Measurements from ENCODE around the gene CCDC184. TPM values are rescaled to one million over a fixed set of nuclear protein-coding genes. Genes with fewer than 3 reads are reported as not detected.
A peak's percentile ranks its signal among the peaks of the same experiment; 100 is the strongest.

The CCDC184 gene
- total RNA-seq, 1 donor from 2014 or later = 0.12 TPM

DNA sequence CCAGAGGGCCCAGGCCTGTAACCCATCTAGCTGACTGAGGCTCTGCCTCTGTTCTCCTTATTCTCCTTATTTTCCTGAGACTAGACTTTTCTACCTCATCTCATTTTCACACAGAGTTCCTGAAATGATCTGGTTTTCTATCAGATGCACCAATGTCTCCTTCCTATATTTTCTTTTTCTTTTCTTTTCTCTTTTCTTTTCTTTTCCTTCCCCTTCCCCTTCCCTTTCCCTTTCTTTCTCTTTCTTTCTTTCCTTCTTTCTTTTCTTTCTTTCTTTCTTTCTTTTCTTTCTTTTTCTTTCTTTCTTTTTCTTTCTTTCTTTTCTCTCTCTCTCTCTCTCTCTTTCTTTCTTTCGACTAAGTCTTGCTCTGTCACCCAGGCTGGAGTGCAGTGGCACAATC, 3.0 kb upstream of the CCDC184 start:
- H3K36me3 Mint-ChIP-seq (ENCODE audit: insufficient read depth) = no peaks in the 10 kb centered on the region
- no peak for DNase-seq (ENCODE audit: low spot score, unreplicated experiment)
- peaks cover 11% of the 10 kb centered on the region for H3K4me1 Mint-ChIP-seq (ENCODE audit: low read depth)
- no peaks in the 10 kb centered on the region for H3K9me3 Mint-ChIP-seq (ENCODE audit: low read depth)
- TF ChIP-seq, protein P1, sequence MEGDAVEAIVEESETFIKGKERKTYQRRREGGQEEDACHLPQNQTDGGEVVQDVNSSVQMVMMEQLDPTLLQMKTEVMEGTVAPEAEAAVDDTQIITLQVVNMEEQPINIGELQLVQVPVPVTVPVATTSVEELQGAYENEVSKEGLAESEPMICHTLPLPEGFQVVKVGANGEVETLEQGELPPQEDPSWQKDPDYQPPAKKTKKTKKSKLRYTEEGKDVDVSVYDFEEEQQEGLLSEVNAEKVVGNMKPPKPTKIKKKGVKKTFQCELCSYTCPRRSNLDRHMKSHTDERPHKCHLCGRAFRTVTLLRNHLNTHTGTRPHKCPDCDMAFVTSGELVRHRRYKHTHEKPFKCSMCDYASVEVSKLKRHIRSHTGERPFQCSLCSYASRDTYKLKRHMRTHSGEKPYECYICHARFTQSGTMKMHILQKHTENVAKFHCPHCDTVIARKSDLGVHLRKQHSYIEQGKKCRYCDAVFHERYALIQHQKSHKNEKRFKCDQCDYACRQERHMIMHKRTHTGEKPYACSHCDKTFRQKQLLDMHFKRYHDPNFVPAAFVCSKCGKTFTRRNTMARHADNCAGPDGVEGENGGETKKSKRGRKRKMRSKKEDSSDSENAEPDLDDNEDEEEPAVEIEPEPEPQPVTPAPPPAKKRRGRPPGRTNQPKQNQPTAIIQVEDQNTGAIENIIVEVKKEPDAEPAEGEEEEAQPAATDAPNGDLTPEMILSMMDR (IDR thresholded peaks at IDR 0.05; ENCODE audit: unreplicated experiment) = no peak
- H3K4me3 Mint-ChIP-seq (ENCODE audit: low read depth) = no peak overlapping the region
- H3K27me3 Mint-ChIP-seq = peaks cover 72% of the 10 kb centered on the region
- H3K27ac Mint-ChIP-seq = no peak overlapping the region

DNA sequence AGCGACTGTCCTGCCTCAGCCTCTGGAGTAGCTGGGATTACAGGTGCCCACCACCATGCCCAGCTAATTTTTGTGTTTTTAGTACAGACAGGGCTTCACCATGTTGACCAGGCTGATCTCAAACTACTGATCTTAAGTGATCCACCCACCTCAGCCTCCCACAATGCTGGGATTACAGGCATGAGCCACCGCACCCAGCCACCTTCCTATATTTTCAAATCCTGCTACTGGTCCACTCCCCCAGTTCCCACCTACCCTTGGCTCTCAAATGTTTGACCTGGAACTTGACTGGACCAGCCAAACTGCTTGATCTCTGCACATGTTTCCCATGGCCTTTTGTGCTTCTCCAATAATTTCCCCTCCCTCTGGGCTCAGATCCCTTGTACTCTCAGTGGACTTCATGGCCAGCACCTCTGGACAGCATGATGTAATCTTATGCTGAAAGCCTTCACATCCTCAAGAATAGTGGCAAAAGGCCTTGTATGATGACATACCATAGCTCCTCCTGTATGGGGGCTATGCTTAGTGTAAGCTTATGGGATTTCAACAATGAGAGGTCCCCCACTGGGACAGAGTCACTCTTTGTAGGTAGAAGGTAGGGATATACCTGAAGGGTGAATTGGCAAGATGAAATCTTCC, 2.5 kb upstream of the CCDC184 start:
- Mint-ChIP-seq H3K4me3 (ENCODE audit: low read depth) (no peak overlapping the region), H3K9me3 (ENCODE audit: low read depth) (no peaks in the 10 kb centered on the region), H3K4me1 (ENCODE audit: low read depth) (peaks cover 6% of the 10 kb centered on the region), H3K36me3 (ENCODE audit: insufficient read depth) (no peaks in the 10 kb centered on the region), H3K27ac (no peak overlapping the region), H3K27me3 (peaks cover 77% of the 10 kb centered on the region)
- TF ChIP-seq, protein P1 (IDR thresholded peaks at IDR 0.05; ENCODE audit: unreplicated experiment) = no peak
- DNase-seq (ENCODE audit: low spot score, unreplicated experiment) = no peak

DNA sequence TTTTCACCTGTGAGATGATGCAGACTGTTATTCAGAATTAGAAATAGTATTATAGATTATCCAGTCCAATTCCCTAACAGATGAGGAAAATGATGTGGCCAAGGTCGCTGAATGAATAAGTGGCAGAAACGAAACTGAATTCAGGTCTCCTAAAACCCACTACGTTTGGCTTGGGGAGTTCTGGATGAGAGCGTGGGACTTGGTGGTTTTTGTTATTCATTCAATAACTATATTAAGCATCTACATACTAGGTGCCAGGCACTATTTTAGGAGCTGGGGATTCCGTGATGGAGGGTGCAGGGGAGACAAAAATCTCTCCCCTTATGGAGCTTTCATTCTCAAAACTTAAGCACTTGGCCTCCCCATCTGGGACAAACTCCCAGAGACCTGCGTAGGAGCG, 813 bp upstream of the CCDC184 start:
- no peaks in the 10 kb centered on the region for H3K36me3 Mint-ChIP-seq (ENCODE audit: insufficient read depth)
- H3K27ac Mint-ChIP-seq = no peak overlapping the region
- H3K9me3 Mint-ChIP-seq (ENCODE audit: low read depth) = no peaks in the 10 kb centered on the region
- peaks cover 88% of the 10 kb centered on the region for H3K27me3 Mint-ChIP-seq
- peaks cover 3% of the 10 kb centered on the region for H3K4me1 Mint-ChIP-seq (ENCODE audit: low read depth)
- no peak for DNase-seq (ENCODE audit: low spot score, unreplicated experiment)
- H3K4me3 Mint-ChIP-seq (ENCODE audit: low read depth) = peak overlapping the region; percentile 71
- TF ChIP-seq, protein P1 (IDR thresholded peaks at IDR 0.05; ENCODE audit: unreplicated experiment) = no peak

DNA sequence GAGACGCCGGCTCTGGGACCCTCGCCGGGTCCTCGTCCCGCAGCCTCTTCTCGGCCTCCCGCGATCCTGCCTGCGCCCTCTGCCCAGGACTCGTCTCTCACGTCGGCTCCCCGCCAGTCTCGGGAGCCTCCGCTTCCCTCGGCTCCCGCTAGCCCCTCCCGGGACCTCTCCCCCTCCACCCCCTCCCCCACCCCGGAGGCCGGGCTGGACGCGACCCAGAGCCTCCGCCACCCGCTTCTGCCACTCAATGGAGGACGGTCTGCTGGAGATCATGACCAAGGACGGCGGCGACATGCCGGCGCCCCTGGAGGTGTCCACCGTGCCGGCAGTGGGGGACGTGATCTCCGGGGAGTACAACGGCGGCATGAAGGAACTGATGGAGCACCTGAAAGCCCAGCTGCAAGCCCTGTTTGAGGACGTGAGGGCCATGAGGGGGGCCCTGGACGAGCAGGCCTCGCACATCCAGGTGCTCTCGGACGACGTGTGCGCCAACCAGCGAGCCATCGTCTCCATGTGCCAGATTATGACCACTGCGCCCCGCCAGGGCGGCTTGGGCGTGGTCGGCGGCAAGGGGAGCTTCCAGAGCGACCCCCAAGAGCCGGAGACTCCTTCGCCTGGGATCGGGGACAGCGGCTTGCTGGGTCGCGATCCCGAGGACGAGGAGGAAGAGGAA, 568 bp downstream of the CCDC184 start:
- no peak for DNase-seq (ENCODE audit: low spot score, unreplicated experiment)
- Mint-ChIP-seq H3K36me3 (ENCODE audit: insufficient read depth) (no peaks in the 10 kb centered on the region), H3K4me1 (ENCODE audit: low read depth) (peaks cover 3% of the 10 kb centered on the region), H3K4me3 (ENCODE audit: low read depth) (no peak overlapping the region), H3K27me3 (peaks cover 94% of the 10 kb centered on the region), H3K27ac (no peak overlapping the region), H3K9me3 (ENCODE audit: low read depth) (no peaks in the 10 kb centered on the region)
- TF ChIP-seq, protein P1 (IDR thresholded peaks at IDR 0.05; ENCODE audit: unreplicated experiment) = no peak

DNA sequence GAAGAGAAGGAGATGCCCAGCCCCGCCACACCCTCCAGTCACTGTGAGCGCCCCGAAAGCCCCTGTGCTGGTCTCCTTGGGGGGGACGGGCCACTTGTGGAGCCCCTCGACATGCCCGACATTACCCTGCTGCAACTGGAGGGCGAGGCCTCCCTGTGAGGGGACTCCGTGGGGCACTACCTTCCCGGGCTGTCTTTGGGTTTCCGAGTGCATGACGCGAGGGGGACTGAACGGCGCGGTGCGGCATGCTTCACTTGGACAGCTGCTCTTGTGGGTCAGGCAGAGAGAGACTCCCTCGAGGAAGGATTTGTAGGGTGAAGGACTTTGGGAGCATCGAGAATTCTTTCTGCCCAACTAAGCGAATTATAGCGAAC, 1.1 kb downstream of the CCDC184 start:
- H3K27me3 Mint-ChIP-seq = peaks cover 94% of the 10 kb centered on the region
- H3K9me3 Mint-ChIP-seq (ENCODE audit: low read depth) = no peaks in the 10 kb centered on the region
- H3K4me1 Mint-ChIP-seq (ENCODE audit: low read depth) = peaks cover 3% of the 10 kb centered on the region
- TF ChIP-seq, protein P1 (IDR thresholded peaks at IDR 0.05; ENCODE audit: unreplicated experiment) = no peak
- H3K27ac Mint-ChIP-seq = no peak overlapping the region
- peak overlapping the region; percentile 20 for H3K4me3 Mint-ChIP-seq (ENCODE audit: low read depth)
- DNase-seq (ENCODE audit: low spot score, unreplicated experiment) = no peak
- H3K36me3 Mint-ChIP-seq (ENCODE audit: insufficient read depth) = no peaks in the 10 kb centered on the region
